MM.1S (cell line): ENCODE measurements around the gene KRT32.

Experiments
- DNase-seq: peaks from one replicate; pipeline ENCODE4 v3.0.0-alpha.2; 2015
- H2AFZ ChIP-seq: fragments of 300-600 bp; sonication (generic); 2 replicates; pipeline ENCODE4 v1.6.0; 2016; ENCODE audit warnings: antibody characterized with exemption, low read length
- H3F3A ChIP-seq: fragments of 300-600 bp; sonication (generic); 2 replicates; pipeline ENCODE4 v1.6.1; 2016; ENCODE audit warnings: mild to moderate bottlenecking, antibody characterized with exemption, low read length, moderate library complexity, mixed read lengths; ENCODE audit not compliant: insufficient read depth
- H3K27ac ChIP-seq: fragments of 300-600 bp; sonication (generic); 2 replicates; pipeline ENCODE4 v1.5.1; 2016; ENCODE audit warnings: mild to moderate bottlenecking, low read length
- H3K27me3 ChIP-seq: fragments of 300-600 bp; sonication (generic); replicated peaks from 2 replicates; pipeline ENCODE4 v1.6.0; 2016; ENCODE audit warnings: low read length; ENCODE audit not compliant: insufficient read depth
- H3K36me3 ChIP-seq: fragments of 300-600 bp; sonication (generic); replicated peaks from 2 replicates; pipeline ENCODE4 v1.6.1; 2016; ENCODE audit warnings: mild to moderate bottlenecking, low read length, mixed read lengths; ENCODE audit not compliant: insufficient read depth
- H3K4me1 ChIP-seq: fragments of 300-600 bp; sonication (generic); 2 replicates; pipeline ENCODE4 v1.6.1; 2016; ENCODE audit warnings: low read length, mixed read lengths
- H3K4me2 ChIP-seq: fragments of 300-600 bp; sonication (generic); 2 replicates; pipeline ENCODE4 v1.6.0; 2016; ENCODE audit warnings: low read depth, low read length
- H3K4me3 ChIP-seq: fragments of 300-600 bp; sonication (generic); 2 replicates; pipeline ENCODE4 v1.5.1; 2016; ENCODE audit warnings: low read length, mixed read lengths
- H3K79me2 ChIP-seq: fragments of 300-600 bp; sonication (generic); 2 replicates; pipeline ENCODE4 v1.6.1; 2016; ENCODE audit warnings: mixed run types, low read length, mixed read lengths
- H3K9ac ChIP-seq: fragments of 300-600 bp; sonication (generic); 2 replicates; pipeline ENCODE4 v1.6.1; 2016; ENCODE audit warnings: low read length, mixed read lengths
- H3K9me2 ChIP-seq: fragments of 300-600 bp; sonication (generic); replicated peaks from 2 replicates; pipeline ENCODE4 v1.6.1; 2016; ENCODE audit warnings: mild to moderate bottlenecking, low read length, mixed read lengths; ENCODE audit not compliant: insufficient read depth
- H3K9me3 ChIP-seq: fragments of 300-600 bp; sonication (generic); replicated peaks from 2 replicates; pipeline ENCODE4 v1.6.1; 2016; ENCODE audit warnings: mild to moderate bottlenecking, low read length, mixed read lengths; ENCODE audit not compliant: insufficient read depth
- H4K20me1 ChIP-seq: fragments of 300-600 bp; sonication (generic); 2 replicates; pipeline ENCODE4 v1.6.1; 2016; ENCODE audit warnings: mild to moderate bottlenecking, low read length, moderate library complexity, mixed read lengths; ENCODE audit not compliant: insufficient read depth
- EZH2 ChIP-seq: fragments of 300-600 bp; sonication (generic); optimal IDR thresholded peaks from 2 replicates; pipeline ENCODE3; 2017; ENCODE audit warnings: low read depth, mild to moderate bottlenecking, antibody characterized with exemption, low read length, mixed read lengths
- EZH2phosphoT487 ChIP-seq: fragments of 300-600 bp; sonication (generic); IDR thresholded peaks from 2 replicates; pipeline ENCODE4 v1.6.1; 2018; ENCODE audit warnings: antibody characterized with exemption, low read length
- TF ChIP-seq, protein P1 (sequence below): fragments of 300-600 bp; sonication (generic); IDR thresholded peaks from 2 replicates; pipeline ENCODE4 v1.5.1; 2016; ENCODE audit warnings: antibody characterized with exemption, low read length, mixed read lengths

The KRT32 gene

GRCh38 chr17:41442739-41443138 lies 24.4 kb downstream of the KRT32 start:
- Histone ChIP-seq H3F3A (no peaks in the 10 kb centered on the region), H3K4me1 (no peaks in the 10 kb centered on the region), H3K36me3 (no peaks in the 10 kb centered on the region), H4K20me1 (no peaks in the 10 kb centered on the region), H3K9me3 (no peaks in the 10 kb centered on the region), H3K9me2 (no peaks in the 10 kb centered on the region), H3K9ac (no peak overlapping the region), H3K27me3 (no peaks in the 10 kb centered on the region), H3K4me3 (no peak overlapping the region), H3K79me2 (no peaks in the 10 kb centered on the region), H3K27ac (no peak overlapping the region), H3K4me2 (no peak overlapping the region), H2AFZ (no peak overlapping the region)
- TF ChIP-seq, protein P1, sequence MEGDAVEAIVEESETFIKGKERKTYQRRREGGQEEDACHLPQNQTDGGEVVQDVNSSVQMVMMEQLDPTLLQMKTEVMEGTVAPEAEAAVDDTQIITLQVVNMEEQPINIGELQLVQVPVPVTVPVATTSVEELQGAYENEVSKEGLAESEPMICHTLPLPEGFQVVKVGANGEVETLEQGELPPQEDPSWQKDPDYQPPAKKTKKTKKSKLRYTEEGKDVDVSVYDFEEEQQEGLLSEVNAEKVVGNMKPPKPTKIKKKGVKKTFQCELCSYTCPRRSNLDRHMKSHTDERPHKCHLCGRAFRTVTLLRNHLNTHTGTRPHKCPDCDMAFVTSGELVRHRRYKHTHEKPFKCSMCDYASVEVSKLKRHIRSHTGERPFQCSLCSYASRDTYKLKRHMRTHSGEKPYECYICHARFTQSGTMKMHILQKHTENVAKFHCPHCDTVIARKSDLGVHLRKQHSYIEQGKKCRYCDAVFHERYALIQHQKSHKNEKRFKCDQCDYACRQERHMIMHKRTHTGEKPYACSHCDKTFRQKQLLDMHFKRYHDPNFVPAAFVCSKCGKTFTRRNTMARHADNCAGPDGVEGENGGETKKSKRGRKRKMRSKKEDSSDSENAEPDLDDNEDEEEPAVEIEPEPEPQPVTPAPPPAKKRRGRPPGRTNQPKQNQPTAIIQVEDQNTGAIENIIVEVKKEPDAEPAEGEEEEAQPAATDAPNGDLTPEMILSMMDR = no peak
- TF ChIP-seq EZH2phosphoT487 (no peak), EZH2 (no peak)
- no peak for DNase-seq

GRCh38 chr17:41440531-41441033 lies 26.6 kb downstream of the KRT32 start, which contains the start of gene KRT38:
TSS of gene KRT38 (minus strand) at chr17:41440983. CDS start at chr17:41440921, 62 bp downstream.
- Histone ChIP-seq H3K79me2 (no peaks in the 10 kb centered on the region), H3F3A (no peaks in the 10 kb centered on the region), H3K4me2 (no peak within 1 kb of the TSS), H3K9ac (no peak within 1 kb of the TSS), H3K27ac (no peak within 1 kb of the TSS), H3K9me3 (no peaks in the 10 kb centered on the region), H3K4me3 (no peak within 1 kb of the TSS), H4K20me1 (no peaks in the 10 kb centered on the region), H3K36me3 (no peaks in the 10 kb centered on the region), H3K27me3 (no peaks in the 10 kb centered on the region), H3K9me2 (no peaks in the 10 kb centered on the region), H3K4me1 (no peaks in the 10 kb centered on the region), H2AFZ (no peak within 1 kb of the TSS)
- DNase-seq = no peak
- TF ChIP-seq EZH2 (no peak), EZH2phosphoT487 (no peak)
- TF ChIP-seq, protein P1 = no peak

- H4K20me1 ChIP-seq = no peaks in the 10 kb centered on the region
- H3K4me1 ChIP-seq = no peaks in the 10 kb centered on the region
- no peak overlapping the region for H3K27ac ChIP-seq
- TF ChIP-seq, protein P1 = no peak
- TF ChIP-seq EZH2phosphoT487 (no peak), EZH2 (no peak)
- no peaks in the 10 kb centered on the region for H3K9me3 ChIP-seq
- no peak overlapping the region for H2AFZ ChIP-seq
- no peak overlapping the region for H3K9ac ChIP-seq
- H3K4me3 ChIP-seq = no peak overlapping the region
- H3K27me3 ChIP-seq = no peaks in the 10 kb centered on the region
- no peaks in the 10 kb centered on the region for H3K36me3 ChIP-seq
- no peaks in the 10 kb centered on the region for H3F3A ChIP-seq
- no peak overlapping the region for H3K4me2 ChIP-seq
- no peaks in the 10 kb centered on the region for H3K79me2 ChIP-seq
- no peaks in the 10 kb centered on the region for H3K9me2 ChIP-seq
- DNase-seq = no peak
These were observed 27.8 kb downstream of the KRT32 start for GRCh38 chr17:41439375-41439774.
